ENCODE measurements around the gene GPC4.

GPC4 gene

DNA sequence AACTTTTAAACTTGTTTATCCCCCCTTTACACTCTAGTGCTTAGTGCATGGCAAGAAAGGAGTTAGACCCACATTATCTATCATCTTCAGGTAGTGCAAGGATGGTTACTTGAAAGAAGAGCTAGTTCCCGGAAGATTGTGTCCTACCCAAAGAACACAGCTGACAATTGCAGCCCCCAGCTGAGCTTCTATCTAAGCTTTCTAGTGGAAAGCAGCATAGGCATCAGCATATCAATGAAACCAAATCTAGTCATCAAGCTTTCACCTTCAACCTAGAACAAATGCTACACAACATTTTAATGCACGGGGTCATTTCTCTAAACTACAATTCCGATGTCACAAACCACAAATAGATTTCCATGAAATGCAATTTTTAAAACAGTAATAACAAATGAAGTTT, 108.2 kb downstream of the GPC4 start:
- ATAC-seq = no peak
- no peak for TF ChIP-seq ZFP3 (CRISPR knock-in tag; IDR thresholded peaks at IDR 0.05)
- no peak for TF ChIP-seq TOX (CRISPR knock-in tag; IDR thresholded peaks at IDR 0.05; ENCODE audit: borderline replicate concordance)
- TF ChIP-seq, protein P1, sequence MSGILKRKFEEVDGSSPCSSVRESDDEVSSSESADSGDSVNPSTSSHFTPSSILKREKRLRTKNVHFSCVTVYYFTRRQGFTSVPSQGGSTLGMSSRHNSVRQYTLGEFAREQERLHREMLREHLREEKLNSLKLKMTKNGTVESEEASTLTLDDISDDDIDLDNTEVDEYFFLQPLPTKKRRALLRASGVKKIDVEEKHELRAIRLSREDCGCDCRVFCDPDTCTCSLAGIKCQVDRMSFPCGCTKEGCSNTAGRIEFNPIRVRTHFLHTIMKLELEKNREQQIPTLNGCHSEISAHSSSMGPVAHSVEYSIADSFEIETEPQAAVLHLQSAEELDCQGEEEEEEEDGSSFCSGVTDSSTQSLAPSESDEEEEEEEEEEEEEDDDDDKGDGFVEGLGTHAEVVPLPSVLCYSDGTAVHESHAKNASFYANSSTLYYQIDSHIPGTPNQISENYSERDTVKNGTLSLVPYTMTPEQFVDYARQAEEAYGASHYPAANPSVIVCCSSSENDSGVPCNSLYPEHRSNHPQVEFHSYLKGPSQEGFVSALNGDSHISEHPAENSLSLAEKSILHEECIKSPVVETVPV (CRISPR knock-in tag; IDR thresholded peaks at IDR 0.05) = no peak
- no peak for TF ChIP-seq ZFP30 (CRISPR knock-in tag; IDR thresholded peaks at IDR 0.05)
- TF ChIP-seq GLIS3 (CRISPR knock-in tag; IDR thresholded peaks at IDR 0.05) = no peak
- no peak for TF ChIP-seq ARNTL (CRISPR knock-in tag; IDR thresholded peaks at IDR 0.05; ENCODE audit: borderline replicate concordance, low read depth)
- TF ChIP-seq, protein P2, sequence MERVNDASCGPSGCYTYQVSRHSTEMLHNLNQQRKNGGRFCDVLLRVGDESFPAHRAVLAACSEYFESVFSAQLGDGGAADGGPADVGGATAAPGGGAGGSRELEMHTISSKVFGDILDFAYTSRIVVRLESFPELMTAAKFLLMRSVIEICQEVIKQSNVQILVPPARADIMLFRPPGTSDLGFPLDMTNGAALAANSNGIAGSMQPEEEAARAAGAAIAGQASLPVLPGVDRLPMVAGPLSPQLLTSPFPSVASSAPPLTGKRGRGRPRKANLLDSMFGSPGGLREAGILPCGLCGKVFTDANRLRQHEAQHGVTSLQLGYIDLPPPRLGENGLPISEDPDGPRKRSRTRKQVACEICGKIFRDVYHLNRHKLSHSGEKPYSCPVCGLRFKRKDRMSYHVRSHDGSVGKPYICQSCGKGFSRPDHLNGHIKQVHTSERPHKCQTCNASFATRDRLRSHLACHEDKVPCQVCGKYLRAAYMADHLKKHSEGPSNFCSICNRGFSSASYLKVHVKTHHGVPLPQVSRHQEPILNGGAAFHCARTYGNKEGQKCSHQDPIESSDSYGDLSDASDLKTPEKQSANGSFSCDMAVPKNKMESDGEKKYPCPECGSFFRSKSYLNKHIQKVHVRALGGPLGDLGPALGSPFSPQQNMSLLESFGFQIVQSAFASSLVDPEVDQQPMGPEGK (CRISPR knock-in tag; IDR thresholded peaks at IDR 0.05; ENCODE audit: borderline replicate concordance) = no peak

DNA sequence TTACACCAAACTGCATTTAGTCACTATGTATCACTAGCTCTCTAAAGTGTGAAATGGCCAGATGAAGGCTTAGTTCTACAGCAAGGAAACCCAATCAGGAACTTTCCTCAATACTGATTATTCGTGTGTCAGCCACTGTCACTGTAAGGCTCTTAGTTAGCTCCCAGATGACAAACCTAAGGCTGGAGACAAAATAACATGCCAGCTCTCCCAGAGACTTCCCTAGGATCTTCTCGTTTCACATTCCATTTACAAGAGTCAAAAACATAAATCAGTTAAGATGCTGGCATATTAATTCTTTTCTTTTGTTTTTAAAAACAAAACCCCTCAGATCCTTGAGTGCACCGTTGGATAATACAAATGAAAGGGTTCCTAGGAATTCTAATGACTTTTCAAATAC, 109.0 kb downstream of the GPC4 start:
- no peak for ATAC-seq
- no peak for TF ChIP-seq ARNTL (CRISPR knock-in tag; IDR thresholded peaks at IDR 0.05; ENCODE audit: borderline replicate concordance, low read depth)
- TF ChIP-seq, protein P3, sequence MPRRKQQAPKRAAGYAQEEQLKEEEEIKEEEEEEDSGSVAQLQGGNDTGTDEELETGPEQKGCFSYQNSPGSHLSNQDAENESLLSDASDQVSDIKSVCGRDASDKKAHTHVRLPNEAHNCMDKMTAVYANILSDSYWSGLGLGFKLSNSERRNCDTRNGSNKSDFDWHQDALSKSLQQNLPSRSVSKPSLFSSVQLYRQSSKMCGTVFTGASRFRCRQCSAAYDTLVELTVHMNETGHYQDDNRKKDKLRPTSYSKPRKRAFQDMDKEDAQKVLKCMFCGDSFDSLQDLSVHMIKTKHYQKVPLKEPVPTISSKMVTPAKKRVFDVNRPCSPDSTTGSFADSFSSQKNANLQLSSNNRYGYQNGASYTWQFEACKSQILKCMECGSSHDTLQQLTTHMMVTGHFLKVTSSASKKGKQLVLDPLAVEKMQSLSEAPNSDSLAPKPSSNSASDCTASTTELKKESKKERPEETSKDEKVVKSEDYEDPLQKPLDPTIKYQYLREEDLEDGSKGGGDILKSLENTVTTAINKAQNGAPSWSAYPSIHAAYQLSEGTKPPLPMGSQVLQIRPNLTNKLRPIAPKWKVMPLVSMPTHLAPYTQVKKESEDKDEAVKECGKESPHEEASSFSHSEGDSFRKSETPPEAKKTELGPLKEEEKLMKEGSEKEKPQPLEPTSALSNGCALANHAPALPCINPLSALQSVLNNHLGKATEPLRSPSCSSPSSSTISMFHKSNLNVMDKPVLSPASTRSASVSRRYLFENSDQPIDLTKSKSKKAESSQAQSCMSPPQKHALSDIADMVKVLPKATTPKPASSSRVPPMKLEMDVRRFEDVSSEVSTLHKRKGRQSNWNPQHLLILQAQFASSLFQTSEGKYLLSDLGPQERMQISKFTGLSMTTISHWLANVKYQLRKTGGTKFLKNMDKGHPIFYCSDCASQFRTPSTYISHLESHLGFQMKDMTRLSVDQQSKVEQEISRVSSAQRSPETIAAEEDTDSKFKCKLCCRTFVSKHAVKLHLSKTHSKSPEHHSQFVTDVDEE (CRISPR knock-in tag; IDR thresholded peaks at IDR 0.05) = no peak
- TF ChIP-seq, protein P1 (CRISPR knock-in tag; IDR thresholded peaks at IDR 0.05) = no peak
- TF ChIP-seq ZC3H10 (CRISPR knock-in tag; IDR thresholded peaks at IDR 0.05) = no peak
- no peak for TF ChIP-seq ZNF8 (CRISPR knock-in tag; IDR thresholded peaks at IDR 0.05)
- no peak for TF ChIP-seq BACH2 (CRISPR knock-in tag; IDR thresholded peaks at IDR 0.05; ENCODE audit: borderline replicate concordance)
- TF ChIP-seq GLIS3 (CRISPR knock-in tag; IDR thresholded peaks at IDR 0.05) = no peak
- no peak for TF ChIP-seq TCF4 (CRISPR knock-in tag; IDR thresholded peaks at IDR 0.05; ENCODE audit: borderline replicate concordance)
- no peak for TF ChIP-seq ZNF565 (CRISPR knock-in tag; conservative IDR thresholded peaks at IDR 0.05; ENCODE audit: low read depth)
- TF ChIP-seq ZFP3 (CRISPR knock-in tag; IDR thresholded peaks at IDR 0.05) = no peak
- no peak for TF ChIP-seq OSR1 (CRISPR knock-in tag; IDR thresholded peaks at IDR 0.05)
- TF ChIP-seq PPARA (CRISPR knock-in tag; IDR thresholded peaks at IDR 0.05; ENCODE audit: borderline replicate concordance) = no peak
- TF ChIP-seq TOX (CRISPR knock-in tag; IDR thresholded peaks at IDR 0.05; ENCODE audit: borderline replicate concordance) = no peak
- TF ChIP-seq ESRRG (CRISPR knock-in tag; IDR thresholded peaks at IDR 0.05) = no peak
- no peak for TF ChIP-seq ZFP30 (CRISPR knock-in tag; IDR thresholded peaks at IDR 0.05)
- TF ChIP-seq SNAI2 (CRISPR knock-in tag; IDR thresholded peaks at IDR 0.05) = no peak
- TF ChIP-seq, protein P2 (CRISPR knock-in tag; IDR thresholded peaks at IDR 0.05; ENCODE audit: borderline replicate concordance) = no peak
- no peak for TF ChIP-seq ISL1 (CRISPR knock-in tag; IDR thresholded peaks at IDR 0.05)
- no peak for TF ChIP-seq CSDC2 (CRISPR knock-in tag; IDR thresholded peaks at IDR 0.05)
- TF ChIP-seq ZNF70 (CRISPR knock-in tag; IDR thresholded peaks at IDR 0.05) = no peak

DNA sequence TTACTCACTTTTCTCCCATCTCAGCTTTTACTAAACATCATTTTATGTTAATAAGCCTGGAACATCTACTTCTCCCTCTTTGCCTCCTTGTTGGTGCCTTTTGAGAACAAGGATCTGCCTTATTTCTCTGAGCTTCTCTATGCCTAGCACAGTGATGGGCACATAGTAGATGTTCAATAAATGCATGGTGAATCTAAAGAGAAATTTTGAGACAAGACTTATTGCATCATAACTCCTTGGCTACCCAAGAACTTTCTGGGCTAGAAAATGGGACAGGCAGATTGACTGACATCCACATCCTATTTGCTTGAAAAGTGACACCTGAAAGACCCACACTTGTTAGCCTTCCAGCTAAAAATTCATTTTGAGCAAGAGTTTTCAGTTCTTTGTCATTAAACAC, 109.9 kb downstream of the GPC4 start:
- no peak for TF ChIP-seq RARB (CRISPR knock-in tag; IDR thresholded peaks at IDR 0.05)
- TF ChIP-seq ZC3H10 (CRISPR knock-in tag; IDR thresholded peaks at IDR 0.05) = no peak
- TF ChIP-seq CSDC2 (CRISPR knock-in tag; IDR thresholded peaks at IDR 0.05) = no peak
- ATAC-seq = no peak
